ENCODE results near the gene E2F8. TPM values are rescaled to one million over a fixed set of nuclear protein-coding genes. Genes with fewer than 3 reads are reported as not detected.

Gene E2F8
- total and polyA plus RNA-seq, 9 of the 15 experiments (the other 6 are each of a cell fraction or from before 2014, with no cell fraction given): 6.9 to 23.6 (median 12.1) TPM

- Histone ChIP-seq H3K9me3 (replicated peaks; ENCODE audit: control insufficient read depth, insufficient read depth, low read depth, low read length) (no peaks in the 10 kb centered on the region), H3K36me3 (ENCODE audit: control insufficient read depth, insufficient read depth, low read length) (no peaks in the 10 kb centered on the region), H3K9me1 (ENCODE audit: control insufficient read depth, insufficient read depth, low read length) (no peaks in the 10 kb centered on the region), H3K4me2 (ENCODE audit: insufficient read depth, low read length) (no peak overlapping the region), H3K4me3 (no peak overlapping the region), H2AFZ (ENCODE audit: low read depth, low read length) (no peak overlapping the region), H3K79me2 (ENCODE audit: control insufficient read depth, insufficient read depth, low read length) (no peaks in the 10 kb centered on the region), H3K27me3 (ENCODE audit: control insufficient read depth in 2 of 2, insufficient read depth in 2 of 2, low read length in 2 of 2) (peaks cover 2 to 20% of the 10 kb centered on the region in 2 experiments; a peak in 3 of 5 replicates), H3K27ac (ENCODE audit: extremely low read depth, low read depth, low read length) (no peak overlapping the region), H4K20me1 (replicated peaks; ENCODE audit: control insufficient read depth, insufficient read depth, low read length) (no peaks in the 10 kb centered on the region; the same call in 1 of the 2 replicates), H3K4me1 (replicated peaks in 1 of 2; ENCODE audit: control insufficient read depth in 2 of 2, insufficient read depth in 2 of 2, low read length in 2 of 2) (no peaks in the 10 kb centered on the region), H3K9ac (ENCODE audit: insufficient read depth in 1 of 2, low read depth in 2 of 2, low read length in 2 of 2) (no peak overlapping the region)
- ATAC-seq (no peak), FAIRE-seq (no peak), DNase-seq (ENCODE audit: extremely low read depth in 1 of 4, low spot score in 3 of 4) (no peak)
- intact Hi-C loops (cut with micrococcal nuclease): no loop called here
- ChIA-PET POLR2A (no interaction called here), CTCF (ENCODE audit: low intra/inter-chr PET ratio) (no interaction called here)
- 0% methylated on average over 5 of the region's 5 CpGs for WGBS (ENCODE audit: insufficient coverage, low coverage, missing lambda C conversion rate)
- BruUV-seq (replicated peaks): no TSS peak
- in situ Hi-C loops (cut with MboI): loop anchor here (10.0 kb wide), 1 partner anchor 464 kb away; no protein-coding TSS in a partner anchor
- TF ChIP-seq BRD4 (IDR thresholded peaks at IDR 0.05): no peak
- no peak for TF ChIP-seq ZNF24 (IDR thresholded peaks at IDR 0.05)
- TF ChIP-seq SMAD2 (IDR thresholded peaks at IDR 0.05; ENCODE audit: low read depth, low read length): no peak
- TF ChIP-seq WHSC1 (IDR thresholded peaks at IDR 0.05; ENCODE audit: low read length): no peak
- TF ChIP-seq AFF1 (IDR thresholded peaks at IDR 0.05; ENCODE audit: low read depth in 1 of 2, partially characterized antibody in 2 of 2): no peak
- TF ChIP-seq E2F5 (CRISPR knock-in tag; IDR thresholded peaks at IDR 0.05): no peak
- no peak for TF ChIP-seq ZBTB43 (CRISPR knock-in tag; IDR thresholded peaks at IDR 0.05)
- no peak for TF ChIP-seq FOXO4 (CRISPR knock-in tag; IDR thresholded peaks at IDR 0.05)
- no peak for TF ChIP-seq PYGO2 (tag; IDR thresholded peaks at IDR 0.05)
- no peak for TF ChIP-seq BRD9 (IDR thresholded peaks at IDR 0.05; ENCODE audit: low read depth, partially characterized antibody)
- no peak for TF ChIP-seq ZNF282 (CRISPR knock-in tag; IDR thresholded peaks at IDR 0.05)
- TF ChIP-seq SETDB1 (IDR thresholded peaks at IDR 0.05; ENCODE audit: low read length): no peak
- TF ChIP-seq NRF1 (conservative IDR thresholded peaks at IDR 0.05 in 1 of 2, IDR thresholded peaks at IDR 0.05 in 1 of 2): no peak
- no peak for TF ChIP-seq ZKSCAN3 (CRISPR knock-in tag; IDR thresholded peaks at IDR 0.05)
Observed at GRCh38 chr11:19281041-19281440, 40.3 kb upstream of the E2F8 start.

Data from K562 (cell line).